ENCODE measurements around the gene PHACTR3. TPM values are rescaled to one million over a fixed set of nuclear protein-coding genes. Genes with fewer than 3 reads are reported as not detected.
"Not testable (repeated sequence)": the region's sequence is repeated elsewhere in the genome, so short reads cannot be mapped to it uniquely, and the experiment has no call there.

PHACTR3 gene
- total RNA-seq, 1 experiment from 2014 or later, result 0.63 TPM

DNA sequence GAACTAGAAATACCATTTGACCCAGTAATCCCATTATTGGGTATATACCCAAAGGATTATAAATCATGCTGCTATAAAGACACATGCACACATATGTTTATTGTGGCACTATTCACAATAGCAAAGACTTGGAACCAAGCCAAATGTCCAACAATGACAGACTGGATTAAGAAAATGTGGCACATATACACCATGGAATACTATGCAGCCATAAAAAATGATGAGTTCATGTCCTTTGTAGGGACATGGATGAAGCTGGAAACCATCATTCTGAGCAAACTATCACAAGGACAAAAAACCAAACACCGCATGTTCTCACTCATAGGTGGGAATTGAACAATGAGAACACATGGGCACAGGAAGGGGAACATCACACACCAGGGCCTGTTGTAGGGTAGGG, 252.2 kb downstream of the PHACTR3 start:
- not testable (repeated sequence) for DNase-seq (ENCODE audit: low read depth)

DNA sequence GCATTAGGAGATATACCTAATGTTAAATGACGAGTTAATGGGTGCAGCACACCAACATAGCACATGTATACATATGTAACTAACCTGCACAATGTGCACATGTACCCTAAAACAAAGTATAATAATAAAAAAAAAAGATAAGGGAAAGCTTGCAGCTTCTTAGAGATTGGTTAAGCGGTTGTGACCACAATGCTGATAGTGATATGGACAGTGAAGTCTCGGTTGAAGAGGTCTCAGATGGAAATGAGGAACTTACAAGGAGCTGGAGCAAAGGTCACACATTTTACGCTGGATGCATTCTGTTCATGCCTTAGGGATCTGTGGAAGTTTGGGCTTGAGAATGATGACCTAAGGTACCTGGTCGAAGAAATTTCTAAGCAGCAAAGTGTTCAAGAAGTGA, 252.6 kb downstream of the PHACTR3 start:
- not testable (repeated sequence) for DNase-seq (ENCODE audit: low read depth)

GRCh38 chr20:59857966-59858365, 253.6 kb downstream of the PHACTR3 start:
- DNase-seq (ENCODE audit: low read depth), result no peak

- DNase-seq (ENCODE audit: low read depth), result no peak
Measured at GRCh38 chr20:59858425-59858824, 254.1 kb downstream of the PHACTR3 start.

DNA sequence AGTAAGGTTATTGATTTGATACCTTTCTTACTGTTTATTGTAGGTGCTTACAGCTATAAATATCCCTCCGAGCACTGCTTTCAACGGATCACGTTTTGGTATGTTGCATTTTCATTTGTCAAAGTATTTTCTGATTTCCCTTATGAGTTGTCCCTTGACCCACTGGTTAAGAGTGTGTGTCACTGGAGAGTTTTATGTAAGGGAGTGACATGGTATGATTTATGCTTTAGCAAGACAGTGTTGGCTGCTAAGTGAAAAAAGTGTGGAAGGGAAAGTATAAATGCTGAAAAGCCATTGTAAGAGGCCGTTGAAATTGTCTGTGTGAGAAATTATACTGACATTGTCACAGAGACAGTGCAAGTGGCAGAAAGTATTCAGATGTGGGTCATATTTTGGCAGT, 257.1 kb downstream of the PHACTR3 start:
- no peak for DNase-seq (ENCODE audit: low read depth)

- no peak for DNase-seq (ENCODE audit: low read depth)
Measured at GRCh38 chr20:59863058-59863457, 258.7 kb downstream of the PHACTR3 start.

DNA sequence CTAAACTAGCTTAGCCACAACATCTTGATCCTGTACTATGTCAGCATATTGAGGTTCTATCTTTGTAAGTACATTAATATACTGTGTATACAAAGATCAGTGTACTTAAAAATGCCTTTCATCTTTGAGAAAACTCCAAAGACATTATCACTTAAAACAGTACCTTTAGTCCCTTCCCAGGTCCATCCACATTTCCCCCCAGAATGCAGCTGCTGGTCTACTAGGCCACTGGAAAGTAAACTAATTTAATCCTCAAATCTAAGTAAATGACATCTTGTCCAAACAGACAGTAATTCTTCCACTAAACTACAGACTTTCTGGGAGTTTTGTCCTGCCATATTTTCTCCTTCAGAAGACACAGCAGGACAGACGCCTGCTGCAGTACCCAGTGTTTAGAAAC, 260.4 kb downstream of the PHACTR3 start:
- DNase-seq (ENCODE audit: low read depth), result no peak

DNA sequence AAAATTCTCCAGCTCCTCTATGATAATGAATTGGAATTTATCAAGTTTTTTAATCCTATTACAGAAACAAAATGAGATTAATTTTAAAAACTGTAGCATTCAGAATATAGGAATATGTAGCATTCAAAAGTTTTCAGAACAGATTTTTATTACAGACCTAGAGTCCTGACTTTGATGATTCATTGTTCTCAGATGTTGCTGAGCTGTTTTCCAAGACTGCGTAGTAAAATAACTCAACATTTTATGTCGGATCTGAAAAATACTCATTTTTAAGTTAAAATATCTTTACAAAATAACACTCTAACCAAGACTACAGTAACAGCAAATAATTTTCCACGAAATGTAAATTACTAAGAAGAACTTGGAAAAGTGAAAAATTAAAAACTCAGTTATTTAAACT, 262.0 kb downstream of the PHACTR3 start:
- DNase-seq (ENCODE audit: low read depth), result peak; percentile 51

GRCh38 chr20:59871096-59871495, 266.8 kb downstream of the PHACTR3 start:
- DNase-seq (ENCODE audit: low read depth), result no peak

- peak; percentile 2 for DNase-seq (ENCODE audit: low read depth)
Measured at GRCh38 chr20:59873409-59873808, 269.1 kb downstream of the PHACTR3 start.

DNA sequence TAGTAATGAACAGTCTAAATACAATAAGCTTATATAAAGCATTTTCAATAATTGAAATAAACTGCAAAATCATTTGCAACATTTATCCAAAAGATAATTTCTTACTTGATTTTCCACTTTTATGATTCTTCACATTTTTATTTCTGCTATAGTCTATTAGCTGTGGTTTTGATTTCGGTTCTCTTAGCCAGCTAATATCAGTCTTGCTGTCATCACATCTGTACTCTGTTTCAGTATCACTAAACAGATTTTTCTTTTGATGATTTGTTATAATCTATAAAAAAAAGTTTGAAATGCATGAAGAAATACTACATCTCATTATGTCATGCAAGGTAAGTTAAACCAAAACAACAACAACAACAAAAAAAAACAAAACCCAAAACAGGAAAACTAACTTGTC, 275.9 kb downstream of the PHACTR3 start:
- no peak for DNase-seq (ENCODE audit: low read depth)

DNA sequence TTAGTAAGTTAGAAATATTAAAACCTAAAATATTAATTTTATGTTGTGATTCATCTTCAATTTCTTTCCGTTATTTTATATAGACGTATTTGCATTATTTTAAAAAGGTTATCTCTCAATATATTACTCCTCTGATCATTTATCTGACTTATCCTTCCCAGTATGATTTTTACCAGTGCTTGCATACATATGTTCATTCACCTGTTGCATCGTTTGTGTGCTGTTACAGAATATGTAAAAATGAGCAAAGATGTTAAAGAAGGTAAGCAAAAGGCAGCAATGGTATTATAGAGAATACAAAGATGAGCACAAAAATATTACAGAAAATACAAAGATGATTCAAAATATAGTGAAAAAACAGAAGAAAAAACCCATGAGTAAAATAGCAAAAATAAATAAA, 280.2 kb downstream of the PHACTR3 start:
- DNase-seq (ENCODE audit: low read depth), result no peak

DNA sequence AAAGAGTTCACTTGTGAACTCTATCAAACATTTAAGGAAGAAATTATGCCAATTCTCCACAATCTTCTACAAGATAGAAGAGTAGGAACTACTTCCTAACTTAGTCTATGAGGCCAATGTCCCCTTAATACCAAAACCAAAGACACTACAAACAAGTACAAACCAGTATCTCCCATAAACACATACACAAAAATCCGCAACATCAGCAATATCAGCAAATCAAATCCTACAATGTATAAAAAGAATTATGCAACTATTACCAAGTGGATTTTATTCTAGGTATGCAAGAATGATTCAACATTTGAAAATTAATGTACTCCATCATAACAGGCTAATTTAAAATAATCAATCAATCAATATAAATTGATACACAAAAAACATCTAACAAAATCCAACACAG, 283.7 kb downstream of the PHACTR3 start:
- DNase-seq (ENCODE audit: low read depth), result no peak

GRCh38 chr20:59890035-59890434, 285.7 kb downstream of the PHACTR3 start:
- not testable (repeated sequence) for DNase-seq (ENCODE audit: low read depth)

GRCh38 chr20:59891581-59891980, 287.2 kb downstream of the PHACTR3 start:
- DNase-seq (ENCODE audit: low read depth), result no peak

DNA sequence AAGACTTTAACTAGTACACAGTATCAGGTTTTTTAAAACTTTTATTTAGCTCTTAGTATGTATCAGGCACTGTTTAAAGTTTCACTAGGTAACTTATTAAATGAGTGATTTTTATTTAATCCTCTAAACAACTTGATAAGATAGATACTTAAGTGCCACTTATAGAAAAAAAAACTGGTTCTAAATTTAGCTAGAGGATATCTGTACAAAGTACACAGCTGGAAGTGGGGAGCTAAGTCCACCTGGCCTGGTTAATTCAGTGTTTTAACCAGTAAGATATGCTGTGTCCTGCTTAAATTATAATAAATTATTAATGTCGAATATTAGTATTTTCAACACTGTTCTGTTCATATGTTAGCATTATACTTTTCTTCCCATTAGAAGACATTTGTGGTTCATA, 291.6 kb downstream of the PHACTR3 start:
- DNase-seq (ENCODE audit: low read depth), result no peak
